WTC11 (cell line): ENCODE results near the gene IGFBP2. TPM values are rescaled to one million over a fixed set of nuclear protein-coding genes. Genes with fewer than 3 reads are reported as not detected.

Experiments used
- ATAC-seq: fragments of 200-7000 bp; cut with Tn5 transposase; 2 replicates; pipeline ENCODE4 v1.10.0; 2021; ENCODE audit warnings: mild to moderate bottlenecking, moderate library complexity
- CTCF ChIA-PET: fragments of 300-600 bp; sonication (Branson Sonifier 250); formaldehyde crosslinking; loops from one replicate; lab custom pipeline; 2021; ENCODE audit warnings: antibody characterized with exemption; lab: Charles Lee
- POLR2A ChIA-PET: fragments of 350-600 bp; sonication (Branson Sonifier 250); formaldehyde crosslinking; loops from one replicate; lab custom pipeline; 2021; ENCODE audit warnings: antibody characterized with exemption; lab: Charles Lee
- DNase-seq: peaks from one replicate; pipeline ENCODE4 v3.0.0; 2021; ENCODE audit warnings: low spot score
- H3K27ac Mint-ChIP-seq: 2 replicates; pipeline ENCODE4 v1.8.0; 2021; ENCODE audit warnings: mixed read lengths
- H3K27me3 Mint-ChIP-seq: 2 replicates; pipeline ENCODE4 v1.8.0; 2021; ENCODE audit warnings: low read depth, mild to moderate bottlenecking, moderate library complexity, mixed read lengths
- H3K36me3 Mint-ChIP-seq: 2 replicates; pipeline ENCODE4 v1.8.0; 2021; ENCODE audit warnings: mixed read lengths
- H3K4me1 Mint-ChIP-seq: 2 replicates; pipeline ENCODE4 v1.8.0; 2022; ENCODE audit warnings: mixed read lengths
- H3K4me3 Mint-ChIP-seq: 2 replicates; pipeline ENCODE4 v1.8.0; 2021; ENCODE audit warnings: mild to moderate bottlenecking, moderate library complexity, mixed read lengths
- H3K9me3 Mint-ChIP-seq: 2 replicates; pipeline ENCODE4 v1.8.0; 2021; ENCODE audit warnings: mixed read lengths
- EMX1 ChIP-seq: fragments of 250-450 bp; sonication (Bioruptor Pico); IDR thresholded peaks from 2 replicates; pipeline ENCODE4 v1.8.0; 2021; ENCODE audit warnings: mild to moderate bottlenecking
- NFATC4 ChIP-seq: fragments of 250-450 bp; sonication (Bioruptor Pico); IDR thresholded peaks from 2 replicates; pipeline ENCODE4 v1.9.0; 2021; ENCODE audit warnings: mild to moderate bottlenecking
- NFE2L1 ChIP-seq: sonication (generic); formaldehyde crosslinking; IDR thresholded peaks from 2 replicates; pipeline ENCODE4 v1.8.1; 2023; ENCODE audit warnings: missing genetic modification reagents
- RELA ChIP-seq: sonication (generic); formaldehyde crosslinking; IDR thresholded peaks from 2 replicates; pipeline ENCODE4 v1.8.1; 2022; ENCODE audit warnings: missing genetic modification reagents, mild to moderate bottlenecking, borderline replicate concordance
- RORB ChIP-seq: fragments of 250-450 bp; sonication (Bioruptor Pico); IDR thresholded peaks from 2 replicates; pipeline ENCODE4 v1.9.0; 2021; ENCODE audit warnings: mild to moderate bottlenecking
- TCF7 ChIP-seq: sonication (generic); formaldehyde crosslinking; IDR thresholded peaks from 2 replicates; pipeline ENCODE4 v1.8.0; 2022; ENCODE audit warnings: mild to moderate bottlenecking, low read depth, missing genetic modification reagents, moderate library complexity
- TEAD4 ChIP-seq: sonication (generic); formaldehyde crosslinking; IDR thresholded peaks from 2 replicates; pipeline ENCODE4 v1.8.0; 2022; ENCODE audit warnings: mild to moderate bottlenecking, missing genetic modification reagents
- TP53 ChIP-seq: sonication (generic); formaldehyde crosslinking; IDR thresholded peaks from 2 replicates; pipeline ENCODE4 v1.8.1; 2023; ENCODE audit warnings: mild to moderate bottlenecking, missing genetic modification reagents
- ZBTB21 ChIP-seq: sonication (generic); formaldehyde crosslinking; IDR thresholded peaks from 2 replicates; pipeline ENCODE4 v1.8.1; 2023; ENCODE audit warnings: mild to moderate bottlenecking, missing genetic modification reagents, borderline replicate concordance
- ZNF232 ChIP-seq: sonication (generic); formaldehyde crosslinking; IDR thresholded peaks from 2 replicates; pipeline ENCODE4 v1.8.0; 2022; ENCODE audit warnings: mild to moderate bottlenecking, missing genetic modification reagents
- ZNF263 ChIP-seq: sonication (generic); formaldehyde crosslinking; IDR thresholded peaks from 2 replicates; pipeline ENCODE4 v1.8.1; 2022; ENCODE audit warnings: low read depth, mild to moderate bottlenecking, moderate library complexity, missing genetic modification reagents
- ZNF317 ChIP-seq: sonication (generic); formaldehyde crosslinking; IDR thresholded peaks from 2 replicates; pipeline ENCODE4 v1.8.1; 2023; ENCODE audit warnings: low read depth, mild to moderate bottlenecking, moderate library complexity, missing genetic modification reagents, borderline replicate concordance
- ZNF416 ChIP-seq: fragments of 250-450 bp; sonication (Bioruptor Pico); IDR thresholded peaks from 2 replicates; pipeline ENCODE4 v1.9.0; 2021; ENCODE audit warnings: mild to moderate bottlenecking, inconsistent platforms
- total RNA-seq: library from RNA; stranded (reverse); gene quantifications from 3 replicates; pipeline ENCODE4 v1.2.3, GENCODE V29; 2021
- TF ChIP-seq, protein P1 (sequence below): sonication (generic); formaldehyde crosslinking; conservative IDR thresholded peaks from 2 replicates; pipeline ENCODE4 v1.8.1; 2023; ENCODE audit warnings: mild to moderate bottlenecking, low read depth, missing genetic modification reagents, moderate library complexity
- TF ChIP-seq, protein P2 (sequence below): sonication (generic); formaldehyde crosslinking; conservative IDR thresholded peaks from 2 replicates; pipeline ENCODE4 v1.8.1; 2022; ENCODE audit warnings: mild to moderate bottlenecking, missing genetic modification reagents
- TF ChIP-seq, protein P3 (sequence below): fragments of 250-450 bp; sonication (Bioruptor Pico); IDR thresholded peaks from 2 replicates; pipeline ENCODE4 v2.1.2; 2022; ENCODE audit warnings: mild to moderate bottlenecking, moderate library complexity
- TF ChIP-seq, protein P4 (sequence below): sonication (generic); formaldehyde crosslinking; IDR thresholded peaks from 2 replicates; pipeline ENCODE4 v1.8.1; 2022; ENCODE audit warnings: low read depth, mild to moderate bottlenecking, moderate library complexity, missing genetic modification reagents, borderline replicate concordance
- TF ChIP-seq, protein P5 (sequence below): sonication (generic); formaldehyde crosslinking; IDR thresholded peaks from 2 replicates; pipeline ENCODE4 v1.8.0; 2023; ENCODE audit warnings: mild to moderate bottlenecking, missing genetic modification reagents
- TF ChIP-seq, protein P6 (sequence below): fragments of 250-450 bp; sonication (Bioruptor Pico); IDR thresholded peaks from 2 replicates; pipeline ENCODE4 v1.9.0; 2021; ENCODE audit warnings: mild to moderate bottlenecking
- TF ChIP-seq, protein P7 (sequence below): fragments of 250-450 bp; sonication (Bioruptor Pico); conservative IDR thresholded peaks from 2 replicates; pipeline ENCODE4 v1.9.0; 2021; ENCODE audit warnings: mild to moderate bottlenecking
- TF ChIP-seq, protein P8 (sequence below): sonication (generic); formaldehyde crosslinking; IDR thresholded peaks from 2 replicates; pipeline ENCODE4 v1.8.1; 2022; ENCODE audit warnings: mild to moderate bottlenecking, missing genetic modification reagents, moderate library complexity, borderline replicate concordance

IGFBP2 gene
- total RNA-seq, 1 experiment from 2014 or later: 514 TPM

DNA sequence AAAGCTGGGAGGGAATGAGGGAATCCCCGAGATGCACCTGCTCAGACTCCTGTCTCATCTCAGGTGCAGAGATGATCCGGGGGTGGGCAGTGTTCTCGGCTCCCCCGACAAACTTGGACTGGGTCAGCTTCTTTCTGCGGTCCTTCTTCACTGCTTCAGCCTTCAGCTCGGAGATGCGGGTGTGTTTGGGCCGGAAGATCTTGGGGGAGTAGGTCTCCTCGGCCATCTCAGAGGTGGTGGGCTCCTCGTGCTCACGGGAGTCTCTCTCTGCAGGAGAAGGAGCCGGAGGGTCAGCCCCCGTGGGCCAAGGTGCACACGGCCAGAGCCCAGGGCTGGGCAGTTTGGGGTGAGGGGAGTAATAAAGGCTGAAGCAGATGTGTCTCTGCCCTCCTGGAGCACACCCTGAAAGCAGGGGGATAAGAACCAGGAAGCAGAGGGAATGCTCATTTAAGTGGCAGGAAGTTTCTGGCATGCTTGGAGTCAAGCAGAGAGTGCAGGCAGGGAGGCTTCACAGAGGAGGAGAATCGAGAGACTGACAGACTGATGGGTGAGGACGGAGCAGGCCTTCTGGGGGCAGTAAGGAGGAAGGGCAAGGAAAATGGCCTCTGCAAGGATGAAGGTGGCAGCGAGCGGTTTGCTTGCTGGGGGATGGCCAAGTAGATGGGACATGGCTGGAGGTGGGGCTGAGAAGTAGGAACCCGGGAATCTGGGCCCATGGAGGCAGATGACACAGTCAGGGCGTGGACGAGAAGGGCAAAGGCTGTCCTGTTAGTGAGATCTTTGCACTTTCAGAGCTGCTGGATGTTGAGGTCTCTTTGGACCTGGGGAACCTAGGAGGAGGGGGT, 45.8 kb downstream of the IGFBP2 start (continued):
- TF ChIP-seq, protein P1, sequence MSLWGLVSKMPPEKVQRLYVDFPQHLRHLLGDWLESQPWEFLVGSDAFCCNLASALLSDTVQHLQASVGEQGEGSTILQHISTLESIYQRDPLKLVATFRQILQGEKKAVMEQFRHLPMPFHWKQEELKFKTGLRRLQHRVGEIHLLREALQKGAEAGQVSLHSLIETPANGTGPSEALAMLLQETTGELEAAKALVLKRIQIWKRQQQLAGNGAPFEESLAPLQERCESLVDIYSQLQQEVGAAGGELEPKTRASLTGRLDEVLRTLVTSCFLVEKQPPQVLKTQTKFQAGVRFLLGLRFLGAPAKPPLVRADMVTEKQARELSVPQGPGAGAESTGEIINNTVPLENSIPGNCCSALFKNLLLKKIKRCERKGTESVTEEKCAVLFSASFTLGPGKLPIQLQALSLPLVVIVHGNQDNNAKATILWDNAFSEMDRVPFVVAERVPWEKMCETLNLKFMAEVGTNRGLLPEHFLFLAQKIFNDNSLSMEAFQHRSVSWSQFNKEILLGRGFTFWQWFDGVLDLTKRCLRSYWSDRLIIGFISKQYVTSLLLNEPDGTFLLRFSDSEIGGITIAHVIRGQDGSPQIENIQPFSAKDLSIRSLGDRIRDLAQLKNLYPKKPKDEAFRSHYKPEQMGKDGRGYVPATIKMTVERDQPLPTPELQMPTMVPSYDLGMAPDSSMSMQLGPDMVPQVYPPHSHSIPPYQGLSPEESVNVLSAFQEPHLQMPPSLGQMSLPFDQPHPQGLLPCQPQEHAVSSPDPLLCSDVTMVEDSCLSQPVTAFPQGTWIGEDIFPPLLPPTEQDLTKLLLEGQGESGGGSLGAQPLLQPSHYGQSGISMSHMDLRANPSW (CRISPR knock-in tag): no peak
- TF ChIP-seq NFE2L1 (CRISPR knock-in tag) (no peak), RELA (no peak), EMX1 (CRISPR knock-in tag) (no peak), NFATC4 (CRISPR knock-in tag) (no peak), ZNF416 (CRISPR knock-in tag) (no peak), ZNF232 (CRISPR knock-in tag) (no peak)
- TF ChIP-seq, protein P2, sequence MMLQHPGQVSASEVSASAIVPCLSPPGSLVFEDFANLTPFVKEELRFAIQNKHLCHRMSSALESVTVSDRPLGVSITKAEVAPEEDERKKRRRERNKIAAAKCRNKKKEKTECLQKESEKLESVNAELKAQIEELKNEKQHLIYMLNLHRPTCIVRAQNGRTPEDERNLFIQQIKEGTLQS (CRISPR knock-in tag): no peak
- TF ChIP-seq, protein P3, sequence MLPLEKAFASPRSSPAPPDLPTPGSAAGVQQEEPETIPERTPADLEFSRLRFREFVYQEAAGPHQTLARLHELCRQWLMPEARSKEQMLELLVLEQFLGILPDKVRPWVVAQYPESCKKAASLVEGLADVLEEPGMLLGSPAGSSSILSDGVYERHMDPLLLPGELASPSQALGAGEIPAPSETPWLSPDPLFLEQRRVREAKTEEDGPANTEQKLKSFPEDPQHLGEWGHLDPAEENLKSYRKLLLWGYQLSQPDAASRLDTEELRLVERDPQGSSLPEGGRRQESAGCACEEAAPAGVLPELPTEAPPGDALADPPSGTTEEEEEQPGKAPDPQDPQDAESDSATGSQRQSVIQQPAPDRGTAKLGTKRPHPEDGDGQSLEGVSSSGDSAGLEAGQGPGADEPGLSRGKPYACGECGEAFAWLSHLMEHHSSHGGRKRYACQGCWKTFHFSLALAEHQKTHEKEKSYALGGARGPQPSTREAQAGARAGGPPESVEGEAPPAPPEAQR (CRISPR knock-in tag): no peak
- TF ChIP-seq, protein P4, sequence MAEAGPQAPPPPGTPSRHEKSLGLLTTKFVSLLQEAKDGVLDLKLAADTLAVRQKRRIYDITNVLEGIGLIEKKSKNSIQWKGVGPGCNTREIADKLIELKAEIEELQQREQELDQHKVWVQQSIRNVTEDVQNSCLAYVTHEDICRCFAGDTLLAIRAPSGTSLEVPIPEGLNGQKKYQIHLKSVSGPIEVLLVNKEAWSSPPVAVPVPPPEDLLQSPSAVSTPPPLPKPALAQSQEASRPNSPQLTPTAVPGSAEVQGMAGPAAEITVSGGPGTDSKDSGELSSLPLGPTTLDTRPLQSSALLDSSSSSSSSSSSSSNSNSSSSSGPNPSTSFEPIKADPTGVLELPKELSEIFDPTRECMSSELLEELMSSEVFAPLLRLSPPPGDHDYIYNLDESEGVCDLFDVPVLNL (CRISPR knock-in tag): no peak
- TF ChIP-seq, protein P5, sequence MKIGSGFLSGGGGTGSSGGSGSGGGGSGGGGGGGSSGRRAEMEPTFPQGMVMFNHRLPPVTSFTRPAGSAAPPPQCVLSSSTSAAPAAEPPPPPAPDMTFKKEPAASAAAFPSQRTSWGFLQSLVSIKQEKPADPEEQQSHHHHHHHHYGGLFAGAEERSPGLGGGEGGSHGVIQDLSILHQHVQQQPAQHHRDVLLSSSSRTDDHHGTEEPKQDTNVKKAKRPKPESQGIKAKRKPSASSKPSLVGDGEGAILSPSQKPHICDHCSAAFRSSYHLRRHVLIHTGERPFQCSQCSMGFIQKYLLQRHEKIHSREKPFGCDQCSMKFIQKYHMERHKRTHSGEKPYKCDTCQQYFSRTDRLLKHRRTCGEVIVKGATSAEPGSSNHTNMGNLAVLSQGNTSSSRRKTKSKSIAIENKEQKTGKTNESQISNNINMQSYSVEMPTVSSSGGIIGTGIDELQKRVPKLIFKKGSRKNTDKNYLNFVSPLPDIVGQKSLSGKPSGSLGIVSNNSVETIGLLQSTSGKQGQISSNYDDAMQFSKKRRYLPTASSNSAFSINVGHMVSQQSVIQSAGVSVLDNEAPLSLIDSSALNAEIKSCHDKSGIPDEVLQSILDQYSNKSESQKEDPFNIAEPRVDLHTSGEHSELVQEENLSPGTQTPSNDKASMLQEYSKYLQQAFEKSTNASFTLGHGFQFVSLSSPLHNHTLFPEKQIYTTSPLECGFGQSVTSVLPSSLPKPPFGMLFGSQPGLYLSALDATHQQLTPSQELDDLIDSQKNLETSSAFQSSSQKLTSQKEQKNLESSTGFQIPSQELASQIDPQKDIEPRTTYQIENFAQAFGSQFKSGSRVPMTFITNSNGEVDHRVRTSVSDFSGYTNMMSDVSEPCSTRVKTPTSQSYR: no peak

DNA sequence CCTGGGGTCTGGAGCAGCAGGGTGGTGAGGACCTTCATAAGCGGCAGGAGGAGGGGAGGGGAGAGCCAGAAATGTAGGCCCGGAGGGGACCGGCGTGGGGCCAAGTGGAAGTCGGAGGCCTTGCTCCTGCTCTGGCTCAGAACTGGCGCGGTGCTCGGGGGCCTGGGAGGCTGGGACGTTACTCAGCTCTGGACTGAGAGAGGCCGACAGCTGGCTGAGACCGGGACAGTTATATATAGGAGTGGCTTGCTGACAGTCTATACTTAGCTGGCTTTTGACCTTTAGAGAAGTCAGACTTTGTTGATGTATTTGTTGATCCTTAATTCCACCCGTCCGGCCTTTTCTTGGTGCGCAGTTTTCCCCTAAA, 46.4 kb downstream of the IGFBP2 start:
- no peaks in the 10 kb centered on the region for H3K36me3 Mint-ChIP-seq
- ATAC-seq: no peak
- H3K4me3 Mint-ChIP-seq: no peak overlapping the region
- no peaks in the 10 kb centered on the region for H3K9me3 Mint-ChIP-seq
- no peak overlapping the region for H3K27ac Mint-ChIP-seq
- no peak for DNase-seq
- H3K27me3 Mint-ChIP-seq: no peaks in the 10 kb centered on the region; the same call in 1 of the 2 replicates
- ChIA-PET POLR2A (interaction anchor here (0.5 kb wide), 1 partner anchor 8 kb away, joined by 3 read pairs; no protein-coding TSS in a partner anchor), CTCF (interaction anchor here (0.6 to 1.6 kb wide), 5 partner anchors 8 to 32 kb away, joined by 3 to 8 read pairs (median 3); partner anchors contain the start of gene IGFBP5)
- H3K4me1 Mint-ChIP-seq: peaks cover 42% of the 10 kb centered on the region
- TF ChIP-seq TCF7 (CRISPR knock-in tag): no peak
- no peak for TF ChIP-seq TEAD4 (CRISPR knock-in tag)
- TF ChIP-seq, protein P6, sequence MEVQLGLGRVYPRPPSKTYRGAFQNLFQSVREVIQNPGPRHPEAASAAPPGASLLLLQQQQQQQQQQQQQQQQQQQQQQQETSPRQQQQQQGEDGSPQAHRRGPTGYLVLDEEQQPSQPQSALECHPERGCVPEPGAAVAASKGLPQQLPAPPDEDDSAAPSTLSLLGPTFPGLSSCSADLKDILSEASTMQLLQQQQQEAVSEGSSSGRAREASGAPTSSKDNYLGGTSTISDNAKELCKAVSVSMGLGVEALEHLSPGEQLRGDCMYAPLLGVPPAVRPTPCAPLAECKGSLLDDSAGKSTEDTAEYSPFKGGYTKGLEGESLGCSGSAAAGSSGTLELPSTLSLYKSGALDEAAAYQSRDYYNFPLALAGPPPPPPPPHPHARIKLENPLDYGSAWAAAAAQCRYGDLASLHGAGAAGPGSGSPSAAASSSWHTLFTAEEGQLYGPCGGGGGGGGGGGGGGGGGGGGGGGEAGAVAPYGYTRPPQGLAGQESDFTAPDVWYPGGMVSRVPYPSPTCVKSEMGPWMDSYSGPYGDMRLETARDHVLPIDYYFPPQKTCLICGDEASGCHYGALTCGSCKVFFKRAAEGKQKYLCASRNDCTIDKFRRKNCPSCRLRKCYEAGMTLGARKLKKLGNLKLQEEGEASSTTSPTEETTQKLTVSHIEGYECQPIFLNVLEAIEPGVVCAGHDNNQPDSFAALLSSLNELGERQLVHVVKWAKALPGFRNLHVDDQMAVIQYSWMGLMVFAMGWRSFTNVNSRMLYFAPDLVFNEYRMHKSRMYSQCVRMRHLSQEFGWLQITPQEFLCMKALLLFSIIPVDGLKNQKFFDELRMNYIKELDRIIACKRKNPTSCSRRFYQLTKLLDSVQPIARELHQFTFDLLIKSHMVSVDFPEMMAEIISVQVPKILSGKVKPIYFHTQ: no peak
- no peak for TF ChIP-seq ZBTB21
- no peak for TF ChIP-seq TP53
- TF ChIP-seq ZNF263 (CRISPR knock-in tag): no peak
- no peak for TF ChIP-seq ZNF317 (CRISPR knock-in tag)
- TF ChIP-seq, protein P7, sequence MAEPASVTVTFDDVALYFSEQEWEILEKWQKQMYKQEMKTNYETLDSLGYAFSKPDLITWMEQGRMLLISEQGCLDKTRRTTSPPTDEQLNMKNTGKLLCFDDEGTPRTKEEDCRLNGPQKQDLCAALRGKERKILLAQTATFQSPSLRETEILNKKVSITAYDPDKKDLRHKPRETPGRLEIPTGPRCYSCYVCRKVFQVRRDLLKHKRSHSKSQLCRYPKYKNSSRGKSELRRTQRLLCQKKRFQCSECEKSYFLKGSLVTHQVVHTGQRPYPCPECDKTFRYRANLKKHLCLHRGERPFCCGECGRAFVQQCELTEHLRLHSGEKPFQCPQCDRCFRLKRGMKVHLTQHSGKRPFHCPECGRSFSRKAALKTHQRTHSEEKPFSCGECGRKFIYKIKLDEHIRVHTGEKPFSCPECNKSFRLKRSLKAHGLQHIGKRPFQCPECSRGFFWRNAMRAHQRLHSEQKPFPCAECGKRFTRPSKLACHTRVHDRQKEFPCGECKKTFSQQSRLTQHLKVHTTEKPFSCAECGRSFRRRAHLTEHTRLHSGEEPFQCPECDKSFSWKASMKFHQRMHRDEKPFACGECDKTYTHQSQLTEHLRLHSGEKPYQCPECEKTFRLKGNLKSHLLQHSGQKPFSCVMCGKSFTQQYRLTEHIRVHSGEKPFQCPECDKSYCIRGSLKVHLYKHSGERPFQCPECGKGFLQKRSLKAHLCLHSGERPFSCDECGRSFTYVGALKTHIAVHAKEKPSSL: no peak
- no peak for TF ChIP-seq RORB (CRISPR knock-in tag)
- TF ChIP-seq, protein P8, sequence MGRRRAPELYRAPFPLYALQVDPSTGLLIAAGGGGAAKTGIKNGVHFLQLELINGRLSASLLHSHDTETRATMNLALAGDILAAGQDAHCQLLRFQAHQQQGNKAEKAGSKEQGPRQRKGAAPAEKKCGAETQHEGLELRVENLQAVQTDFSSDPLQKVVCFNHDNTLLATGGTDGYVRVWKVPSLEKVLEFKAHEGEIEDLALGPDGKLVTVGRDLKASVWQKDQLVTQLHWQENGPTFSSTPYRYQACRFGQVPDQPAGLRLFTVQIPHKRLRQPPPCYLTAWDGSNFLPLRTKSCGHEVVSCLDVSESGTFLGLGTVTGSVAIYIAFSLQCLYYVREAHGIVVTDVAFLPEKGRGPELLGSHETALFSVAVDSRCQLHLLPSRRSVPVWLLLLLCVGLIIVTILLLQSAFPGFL (CRISPR knock-in tag): no peak
